ENCODE measurements around the gene MRPL53.
A peak's percentile ranks its signal among the peaks of the same experiment; 100 is the strongest.

MRPL53 gene

GRCh38 chr2:74515271-74515980 is 42.9 kb upstream of the MRPL53 start:
- Histone ChIP-seq H2AFZ (ENCODE audit: low read depth, low read length) (peak overlapping the region; percentile 76), H3K9ac (ENCODE audit: low read length) (no peak overlapping the region), H2BK15ac (ENCODE audit: low read depth, poor library complexity, severe bottlenecking) (no peak overlapping the region), H3K4ac (ENCODE audit: low read depth in 1 of 2, low read length in 2 of 2) (no peak overlapping the region), H3K27ac (ENCODE audit: low read length, poor library complexity, severe bottlenecking) (no peak overlapping the region), H2BK5ac (ENCODE audit: low read depth, low read length, poor library complexity, severe bottlenecking) (no peak overlapping the region), H3K18ac (ENCODE audit: low read depth in 1 of 2, low read length in 2 of 2) (no peak overlapping the region), H4K91ac (ENCODE audit: low read length) (no peak overlapping the region), H3K9me3 (ENCODE audit: control insufficient read depth, low read length) (no peaks in the 10 kb centered on the region), H3K36me3 (ENCODE audit: control insufficient read depth in 1 of 2, insufficient read depth in 2 of 2, low read depth in 1 of 2, low read length in 2 of 2) (peaks cover 0 to 3% of the 10 kb centered on the region in 2 experiments), H3K4me2 (ENCODE audit: low read length, poor library complexity, severe bottlenecking) (no peak overlapping the region), H3K4me3 (ENCODE audit: insufficient read depth in 1 of 2, low read depth in 1 of 2, low read length in 2 of 2) (peak overlapping the region in 1 of 2 experiments; percentile 26), H2BK12ac (ENCODE audit: low read length in 2 of 2) (no peak overlapping the region), H2AK5ac (ENCODE audit: low read length, severe bottlenecking) (no peak overlapping the region), H3K14ac (ENCODE audit: low read length in 2 of 2) (no peak overlapping the region), H3K79me1 (replicated peaks; ENCODE audit: low read length, poor library complexity, severe bottlenecking) (no peaks in the 10 kb centered on the region), H3K23ac (ENCODE audit: low read length in 2 of 2) (peak overlapping the region in 1 of 2 experiments; percentile 87), H2BK120ac (ENCODE audit: low read depth, low read length) (no peak overlapping the region), H4K8ac (ENCODE audit: low read length) (no peak overlapping the region), H3K27me3 (ENCODE audit: control insufficient read depth in 1 of 2, insufficient read depth in 1 of 2, low read length in 2 of 2) (peaks cover 97 to 99% of the 10 kb centered on the region in 2 experiments), H3K4me1 (ENCODE audit: control insufficient read depth, insufficient read depth, low read depth, low read length) (peaks cover 18% of the 10 kb centered on the region)
- DNase-seq, result no peak
- 2% methylated on average over 50 of the region's 60 CpGs for WGBS

- Histone ChIP-seq H3K27me3 (ENCODE audit: control insufficient read depth in 1 of 2, insufficient read depth in 1 of 2, low read length in 2 of 2) (peaks cover 92 to 98% of the 10 kb centered on the region in 2 experiments), H2AK5ac (ENCODE audit: low read length, severe bottlenecking) (no peak within 1 kb of the TSS), H3K27ac (ENCODE audit: low read length, poor library complexity, severe bottlenecking) (no peak within 1 kb of the TSS), H3K79me1 (replicated peaks; ENCODE audit: low read length, poor library complexity, severe bottlenecking) (no peaks in the 10 kb centered on the region), H3K18ac (ENCODE audit: low read depth in 1 of 2, low read length in 2 of 2) (no peak within 1 kb of the TSS), H3K9ac (ENCODE audit: low read length) (no peak within 1 kb of the TSS), H3K36me3 (ENCODE audit: control insufficient read depth in 1 of 2, insufficient read depth in 2 of 2, low read depth in 1 of 2, low read length in 2 of 2) (peaks cover 0 to 3% of the 10 kb centered on the region in 2 experiments), H3K4ac (ENCODE audit: low read depth in 1 of 2, low read length in 2 of 2) (no peak within 1 kb of the TSS), H2BK15ac (ENCODE audit: low read depth, poor library complexity, severe bottlenecking) (no peak within 1 kb of the TSS), H3K4me3 (ENCODE audit: insufficient read depth in 1 of 2, low read depth in 1 of 2, low read length in 2 of 2) (no peak within 1 kb of the TSS), H3K23ac (ENCODE audit: low read length in 2 of 2) (peak within 1 kb of the TSS in 1 of 2 experiments; percentile 87), H2BK120ac (ENCODE audit: low read depth, low read length) (no peak within 1 kb of the TSS), H3K4me1 (ENCODE audit: control insufficient read depth, insufficient read depth, low read depth, low read length) (peaks cover 18% of the 10 kb centered on the region), H3K14ac (ENCODE audit: low read length in 2 of 2) (no peak within 1 kb of the TSS), H3K9me3 (ENCODE audit: control insufficient read depth, low read length) (no peaks in the 10 kb centered on the region), H2BK12ac (ENCODE audit: low read length in 2 of 2) (peak within 1 kb of the TSS in 1 of 2 experiments; percentile 34), H3K4me2 (ENCODE audit: low read length, poor library complexity, severe bottlenecking) (no peak within 1 kb of the TSS), H4K8ac (ENCODE audit: low read length) (no peak within 1 kb of the TSS), H2BK5ac (ENCODE audit: low read depth, low read length, poor library complexity, severe bottlenecking) (no peak within 1 kb of the TSS), H2AFZ (ENCODE audit: low read depth, low read length) (no peak within 1 kb of the TSS), H4K91ac (ENCODE audit: low read length) (peak within 1 kb of the TSS; percentile 20)
- no peak for DNase-seq
- WGBS, result 5% methylated on average over 71 of the region's 82 CpGs
These were observed 42.1 kb upstream of the MRPL53 start, which contains the start of gene TLX2 for GRCh38 chr2:74514368-74515270. TLX2 (plus strand) TSS chr2:74514450; CDS start chr2:74514807, 357 bp downstream.

GRCh38 chr2:74513605-74514367 is 41.3 kb upstream of the MRPL53 start:
- H3K4me3 ChIP-seq (ENCODE audit: insufficient read depth in 1 of 2, low read depth in 1 of 2, low read length in 2 of 2), result no peak overlapping the region
- 3% methylated on average over 49 of the region's 52 CpGs for WGBS
- no peak overlapping the region for H3K27ac ChIP-seq (ENCODE audit: low read length, poor library complexity, severe bottlenecking)
- no peak overlapping the region for H3K14ac ChIP-seq (ENCODE audit: low read length in 2 of 2)
- peak overlapping the region; percentile 20 for H4K91ac ChIP-seq (ENCODE audit: low read length)
- peaks cover 0 to 3% of the 10 kb centered on the region in 2 experiments for H3K36me3 ChIP-seq (ENCODE audit: control insufficient read depth in 1 of 2, insufficient read depth in 2 of 2, low read depth in 1 of 2, low read length in 2 of 2)
- peaks cover 83 to 91% of the 10 kb centered on the region in 2 experiments for H3K27me3 ChIP-seq (ENCODE audit: control insufficient read depth in 1 of 2, insufficient read depth in 1 of 2, low read length in 2 of 2)
- peaks cover 18% of the 10 kb centered on the region for H3K4me1 ChIP-seq (ENCODE audit: control insufficient read depth, insufficient read depth, low read depth, low read length)
- no peaks in the 10 kb centered on the region for H3K79me1 ChIP-seq (replicated peaks; ENCODE audit: low read length, poor library complexity, severe bottlenecking)
- peak; percentile 35 for DNase-seq
- H3K18ac ChIP-seq (ENCODE audit: low read depth in 1 of 2, low read length in 2 of 2), result no peak overlapping the region
- H2BK5ac ChIP-seq (ENCODE audit: low read depth, low read length, poor library complexity, severe bottlenecking), result no peak overlapping the region
- peak overlapping the region in 1 of 2 experiments; percentile 34 for H2BK12ac ChIP-seq (ENCODE audit: low read length in 2 of 2)
- no peak overlapping the region for H3K9ac ChIP-seq (ENCODE audit: low read length)
- no peak overlapping the region for H2BK15ac ChIP-seq (ENCODE audit: low read depth, poor library complexity, severe bottlenecking)
- no peak overlapping the region for H2AK5ac ChIP-seq (ENCODE audit: low read length, severe bottlenecking)
- no peak overlapping the region for H3K4me2 ChIP-seq (ENCODE audit: low read length, poor library complexity, severe bottlenecking)
- H3K23ac ChIP-seq (ENCODE audit: low read length in 2 of 2), result peak overlapping the region in 1 of 2 experiments; percentile 79
- H4K8ac ChIP-seq (ENCODE audit: low read length), result no peak overlapping the region
- no peak overlapping the region for H3K4ac ChIP-seq (ENCODE audit: low read depth in 1 of 2, low read length in 2 of 2)
- H3K9me3 ChIP-seq (ENCODE audit: control insufficient read depth, low read length), result no peaks in the 10 kb centered on the region
- H2BK120ac ChIP-seq (ENCODE audit: low read depth, low read length), result no peak overlapping the region
- H2AFZ ChIP-seq (ENCODE audit: low read depth, low read length), result no peak overlapping the region
